ENCODE measurements around the gene ITPR1.

DNA sequence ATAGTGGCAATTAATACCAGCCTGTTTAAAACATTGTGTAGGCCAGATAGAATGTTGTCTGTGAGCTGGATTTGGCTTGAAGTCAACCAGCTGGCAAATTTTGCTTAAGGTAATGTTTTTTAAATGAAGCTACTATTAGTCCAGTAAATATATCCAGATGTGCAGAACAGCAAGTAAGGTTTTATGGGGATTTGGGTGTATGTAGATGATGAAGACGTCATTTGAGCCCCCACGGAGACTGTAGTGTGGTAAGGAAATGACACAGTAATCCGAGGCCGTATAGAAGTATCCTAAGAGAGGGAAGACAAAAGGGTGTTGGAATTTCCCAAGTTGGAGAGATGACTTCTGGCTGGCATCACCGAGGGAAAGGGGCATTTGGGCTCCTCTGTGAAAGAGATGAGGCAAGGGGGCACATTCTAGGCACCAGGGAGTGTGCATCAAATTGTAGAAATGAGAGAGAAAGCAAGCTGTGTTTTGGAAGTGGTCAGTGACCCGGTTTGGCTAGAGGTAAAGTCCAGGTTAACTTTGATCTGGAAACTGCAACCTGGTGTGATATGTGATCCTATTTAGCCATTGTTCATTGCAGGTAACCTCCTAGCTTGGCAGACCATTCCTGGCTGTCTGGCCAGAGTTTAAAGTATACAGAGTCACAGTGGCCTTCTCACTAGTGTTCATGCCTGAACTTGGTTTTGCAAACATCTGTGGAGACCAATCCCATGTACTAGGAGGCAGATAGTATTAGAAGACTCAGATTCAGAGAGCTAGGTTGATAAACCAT, 104.2 kb downstream of the ITPR1 start:
- TF ChIP-seq, protein P1, sequence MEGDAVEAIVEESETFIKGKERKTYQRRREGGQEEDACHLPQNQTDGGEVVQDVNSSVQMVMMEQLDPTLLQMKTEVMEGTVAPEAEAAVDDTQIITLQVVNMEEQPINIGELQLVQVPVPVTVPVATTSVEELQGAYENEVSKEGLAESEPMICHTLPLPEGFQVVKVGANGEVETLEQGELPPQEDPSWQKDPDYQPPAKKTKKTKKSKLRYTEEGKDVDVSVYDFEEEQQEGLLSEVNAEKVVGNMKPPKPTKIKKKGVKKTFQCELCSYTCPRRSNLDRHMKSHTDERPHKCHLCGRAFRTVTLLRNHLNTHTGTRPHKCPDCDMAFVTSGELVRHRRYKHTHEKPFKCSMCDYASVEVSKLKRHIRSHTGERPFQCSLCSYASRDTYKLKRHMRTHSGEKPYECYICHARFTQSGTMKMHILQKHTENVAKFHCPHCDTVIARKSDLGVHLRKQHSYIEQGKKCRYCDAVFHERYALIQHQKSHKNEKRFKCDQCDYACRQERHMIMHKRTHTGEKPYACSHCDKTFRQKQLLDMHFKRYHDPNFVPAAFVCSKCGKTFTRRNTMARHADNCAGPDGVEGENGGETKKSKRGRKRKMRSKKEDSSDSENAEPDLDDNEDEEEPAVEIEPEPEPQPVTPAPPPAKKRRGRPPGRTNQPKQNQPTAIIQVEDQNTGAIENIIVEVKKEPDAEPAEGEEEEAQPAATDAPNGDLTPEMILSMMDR (IDR thresholded peaks at IDR 0.05; ENCODE audit: low read depth, low read length): no peak
- TF ChIP-seq, protein P2, sequence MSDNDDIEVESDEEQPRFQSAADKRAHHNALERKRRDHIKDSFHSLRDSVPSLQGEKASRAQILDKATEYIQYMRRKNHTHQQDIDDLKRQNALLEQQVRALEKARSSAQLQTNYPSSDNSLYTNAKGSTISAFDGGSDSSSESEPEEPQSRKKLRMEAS (IDR thresholded peaks at IDR 0.05; ENCODE audit: low read depth, low read length): no peak

Measured in NB4 (cell line).